ENCODE data around the gene OR4S2. TPM values are rescaled to one million over a fixed set of nuclear protein-coding genes. Genes with fewer than 3 reads are reported as not detected.

The OR4S2 gene
- total and polyA plus RNA-seq, 2 donors (not counting 3 experiments of a cell fraction or from before 2014, with no cell fraction given): not detected

- H3K4me2 ChIP-seq (ENCODE audit: insufficient read depth, low read length): no peak overlapping the region
- dilution Hi-C loops (cut with MboI; ENCODE audit: extremely low pct_ligation_motif_present, low sequenced_read_pairs): no loop called here
Measured at GRCh38 chr11:55673860-55674259, 25.7 kb downstream of the OR4S2 start.

GRCh38 chr11:55697817-55698216 lies 49.7 kb downstream of the OR4S2 start:
- Histone ChIP-seq H3K79me2 (ENCODE audit: control insufficient read depth, insufficient read depth, low read length) (no peaks in the 10 kb centered on the region), H3K9me3 (replicated peaks; ENCODE audit: control insufficient read depth, insufficient read depth, low read length) (peaks cover 12% of the 10 kb centered on the region), H3K27ac (ENCODE audit: insufficient read depth, low read depth, low read length) (no peak overlapping the region), H2AFZ (ENCODE audit: low read depth, low read length) (no peak overlapping the region), H3K9ac (replicated peaks; ENCODE audit: extremely low read depth, insufficient read depth, low read length) (no peak overlapping the region), H3K27me3 (ENCODE audit: control insufficient read depth in 2 of 2, insufficient read depth in 2 of 2, low read length in 2 of 2) (no peaks in the 10 kb centered on the region), H3K4me2 (ENCODE audit: insufficient read depth, low read length) (no peak overlapping the region), H4K20me1 (replicated peaks; ENCODE audit: control insufficient read depth, extremely low read depth, insufficient read depth, low read length) (no peaks in the 10 kb centered on the region), H3K4me1 (ENCODE audit: control insufficient read depth, extremely low read depth, insufficient read depth, low read length) (no peaks in the 10 kb centered on the region), H3K9me1 (replicated peaks; ENCODE audit: control insufficient read depth, extremely low read depth, insufficient read depth, low read length) (no peaks in the 10 kb centered on the region), H3K4me3 (replicated peaks in 1 of 3; ENCODE audit: insufficient read depth in 1 of 3, low read depth in 1 of 3, low read length in 3 of 3) (no peak overlapping the region), H3K36me3 (ENCODE audit: control insufficient read depth in 2 of 2, extremely low read depth in 1 of 2, insufficient read depth in 2 of 2, low read length in 2 of 2) (no peaks in the 10 kb centered on the region)
- no peak for TF ChIP-seq MAX (IDR thresholded peaks at IDR 0.05; ENCODE audit: insufficient read depth, insufficient read length)
- no peak for TF ChIP-seq GATA2 (IDR thresholded peaks at IDR 0.05; ENCODE audit: insufficient read depth, insufficient read length, low read depth, low read length)
- no peak for TF ChIP-seq MYC (IDR thresholded peaks at IDR 0.05; ENCODE audit: low read depth, low read length)
- no peak for TF ChIP-seq EZH2 (IDR thresholded peaks at IDR 0.05; ENCODE audit: borderline replicate concordance, low read depth, low read length, severe bottlenecking)
- TF ChIP-seq JUN (IDR thresholded peaks at IDR 0.05; ENCODE audit: borderline replicate concordance, insufficient read depth, insufficient read length, low read depth): no peak
- no peak for TF ChIP-seq POLR2AphosphoS5 (IDR thresholded peaks at IDR 0.05; ENCODE audit: insufficient read depth, low read depth, low read length)
- no peak for TF ChIP-seq CTCF (IDR thresholded peaks at IDR 0.05; ENCODE audit: extremely low read depth in 1 of 2, insufficient read depth in 1 of 2, low read depth in 1 of 2, low read length in 2 of 2)
- no peak for TF ChIP-seq FOS (IDR thresholded peaks at IDR 0.05; ENCODE audit: borderline replicate concordance, insufficient read depth, low read length)
- no peak for TF ChIP-seq POLR2A (IDR thresholded peaks at IDR 0.05; ENCODE audit: low read depth, low read length)
- CTCF ChIA-PET: no interaction called here
- POLR2A ChIA-PET: no interaction called here
- no peak for DNase-seq (ENCODE audit: low read depth, low spot score)
- intact Hi-C loops (cut with micrococcal nuclease): no loop called here
- no TSS peak for BruUV-seq (replicated peaks)
- no peak for FAIRE-seq
- dilution Hi-C loops (cut with MboI; ENCODE audit: extremely low pct_ligation_motif_present, low sequenced_read_pairs): no loop called here

More at GRCh38 chr11:55673860-55674259, 25.7 kb downstream of the OR4S2 start:
- Histone ChIP-seq H3K27ac (ENCODE audit: insufficient read depth, low read depth, low read length) (no peak overlapping the region), H3K9ac (replicated peaks; ENCODE audit: extremely low read depth, insufficient read depth, low read length) (no peak overlapping the region), H3K79me2 (ENCODE audit: control insufficient read depth, insufficient read depth, low read length) (no peaks in the 10 kb centered on the region), H2AFZ (ENCODE audit: low read depth, low read length) (no peak overlapping the region), H3K4me3 (replicated peaks in 1 of 3; ENCODE audit: insufficient read depth in 1 of 3, low read depth in 1 of 3, low read length in 3 of 3) (no peak overlapping the region), H3K27me3 (ENCODE audit: control insufficient read depth in 2 of 2, insufficient read depth in 2 of 2, low read length in 2 of 2) (no peaks in the 10 kb centered on the region), H4K20me1 (replicated peaks; ENCODE audit: control insufficient read depth, extremely low read depth, insufficient read depth, low read length) (no peaks in the 10 kb centered on the region), H3K9me1 (replicated peaks; ENCODE audit: control insufficient read depth, extremely low read depth, insufficient read depth, low read length) (no peaks in the 10 kb centered on the region), H3K36me3 (ENCODE audit: control insufficient read depth in 2 of 2, extremely low read depth in 1 of 2, insufficient read depth in 2 of 2, low read length in 2 of 2) (no peaks in the 10 kb centered on the region), H3K9me3 (replicated peaks; ENCODE audit: control insufficient read depth, insufficient read depth, low read length) (peaks cover 4% of the 10 kb centered on the region), H3K4me1 (ENCODE audit: control insufficient read depth, extremely low read depth, insufficient read depth, low read length) (no peaks in the 10 kb centered on the region)
- intact Hi-C loops (cut with micrococcal nuclease): no loop called here
- DNase-seq (ENCODE audit: low read depth, low spot score): no peak
- BruUV-seq (replicated peaks): no TSS peak
- POLR2A ChIA-PET: no interaction called here
- FAIRE-seq: no peak
- no peak for TF ChIP-seq MYC (IDR thresholded peaks at IDR 0.05; ENCODE audit: low read depth, low read length)
- CTCF ChIA-PET: no interaction called here

All from endothelial cell of umbilical vein (primary cell).